Erythroblast (primary cell): ENCODE measurements around the gene DSCAM.

ENCODE experiments used
- GATA1 ChIP-seq: IDR thresholded peaks from 2 replicates; pipeline ENCODE4 v1.6.1; 2011; ENCODE audit warnings: low read depth, mild to moderate bottlenecking, control low read depth, low read length, moderate library complexity
- POLR2A ChIP-seq: IDR thresholded peaks from 2 replicates; pipeline ENCODE4 v1.6.1; 2011; ENCODE audit warnings: mild to moderate bottlenecking, low read length

DNA sequence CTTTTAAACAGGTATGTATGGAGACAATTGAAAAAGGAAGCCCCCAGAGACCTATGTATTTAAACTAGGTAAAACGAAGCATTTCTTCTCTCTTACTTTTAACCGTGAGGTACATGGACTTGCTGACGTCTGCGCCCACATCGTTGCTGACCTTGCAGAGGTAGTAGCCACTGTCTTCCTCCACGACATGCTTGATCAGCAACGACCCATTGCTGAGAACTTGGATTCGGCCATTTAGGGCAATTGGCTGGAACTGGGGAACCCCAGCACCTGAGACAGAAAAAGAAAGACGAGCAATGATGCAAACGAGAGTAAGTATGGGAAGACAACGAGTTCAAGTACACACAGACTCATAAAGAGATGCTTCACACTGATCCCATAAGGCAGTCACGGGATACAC, 571.0 kb downstream of the DSCAM start:
- TF ChIP-seq POLR2A (no peak), GATA1 (no peak)
